Amniotic epithelial cell (primary cell): ENCODE measurements around the gene ACTG1.

Experiments used
- DNase-seq: peaks from one replicate; pipeline ENCODE4 v3.0.0-alpha.2; 2010; ENCODE audit warnings: low read depth

The ACTG1 gene

DNA sequence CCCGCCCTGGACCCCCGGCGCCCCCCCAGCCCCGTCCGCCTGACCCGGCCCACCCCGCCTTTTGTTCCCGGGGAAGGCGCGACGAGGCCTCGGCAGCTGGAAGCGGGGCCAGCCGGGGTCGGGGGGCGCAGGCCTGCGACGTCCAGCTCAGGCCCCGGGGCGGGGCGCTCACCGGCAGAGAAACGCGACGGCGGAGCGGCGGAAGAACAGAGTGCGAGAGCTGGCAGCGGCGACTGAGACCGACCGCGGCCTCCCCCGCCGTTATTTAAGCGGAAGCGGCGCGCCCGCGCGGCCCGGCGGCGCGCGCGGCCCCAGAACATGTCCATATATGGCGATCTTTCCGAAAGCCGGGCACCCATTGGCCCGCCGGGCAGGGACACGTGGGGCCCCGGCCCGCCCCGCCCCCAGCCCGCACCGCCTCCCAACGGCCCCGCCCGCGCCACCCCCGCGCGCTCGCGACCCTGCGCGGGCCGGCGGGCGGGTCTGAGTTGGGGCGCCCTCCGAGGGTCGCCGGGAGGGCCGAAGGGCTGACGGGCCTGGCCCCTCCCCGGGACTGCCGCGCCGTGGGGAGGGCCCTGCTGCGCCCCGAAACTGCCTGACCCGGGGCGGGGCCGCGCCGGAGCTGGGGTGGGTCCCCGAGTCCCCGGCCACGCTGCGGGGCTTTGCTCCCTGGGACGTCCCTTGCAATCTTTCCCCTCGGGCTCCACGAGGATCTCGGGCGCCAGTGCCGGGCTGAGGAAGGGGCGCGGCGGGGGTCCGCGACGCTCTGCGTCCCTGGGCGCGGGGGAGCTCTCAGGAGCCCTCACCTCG, at the start of gene ACTG1:
Gene ACTG1, minus strand, starts transcription at position 238 of the 810 bp plus-strand sequence. CDS start 445 bp downstream, outside the sequence.
- peak; percentile 87 for DNase-seq

DNA sequence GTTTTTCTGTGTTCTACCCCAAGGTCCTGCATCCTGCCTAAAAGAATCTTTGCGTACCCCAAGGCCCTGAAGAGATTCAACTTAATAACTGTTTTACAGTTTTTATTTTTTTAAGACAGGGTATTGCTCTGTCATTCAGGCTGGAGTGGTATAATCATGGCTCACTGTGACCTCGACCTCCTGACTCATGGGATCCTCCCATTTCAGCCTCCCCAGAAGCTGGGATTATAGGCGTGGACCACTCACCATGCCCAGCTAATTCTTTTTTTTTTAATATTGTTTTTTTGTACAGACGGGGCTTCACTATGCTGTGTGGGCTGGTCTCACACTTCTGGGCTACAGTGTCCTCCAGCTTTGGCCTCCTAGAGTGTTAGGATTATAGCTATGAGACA, 48.9 kb upstream of the ACTG1 start:
- DNase-seq: peak; percentile 55

DNA sequence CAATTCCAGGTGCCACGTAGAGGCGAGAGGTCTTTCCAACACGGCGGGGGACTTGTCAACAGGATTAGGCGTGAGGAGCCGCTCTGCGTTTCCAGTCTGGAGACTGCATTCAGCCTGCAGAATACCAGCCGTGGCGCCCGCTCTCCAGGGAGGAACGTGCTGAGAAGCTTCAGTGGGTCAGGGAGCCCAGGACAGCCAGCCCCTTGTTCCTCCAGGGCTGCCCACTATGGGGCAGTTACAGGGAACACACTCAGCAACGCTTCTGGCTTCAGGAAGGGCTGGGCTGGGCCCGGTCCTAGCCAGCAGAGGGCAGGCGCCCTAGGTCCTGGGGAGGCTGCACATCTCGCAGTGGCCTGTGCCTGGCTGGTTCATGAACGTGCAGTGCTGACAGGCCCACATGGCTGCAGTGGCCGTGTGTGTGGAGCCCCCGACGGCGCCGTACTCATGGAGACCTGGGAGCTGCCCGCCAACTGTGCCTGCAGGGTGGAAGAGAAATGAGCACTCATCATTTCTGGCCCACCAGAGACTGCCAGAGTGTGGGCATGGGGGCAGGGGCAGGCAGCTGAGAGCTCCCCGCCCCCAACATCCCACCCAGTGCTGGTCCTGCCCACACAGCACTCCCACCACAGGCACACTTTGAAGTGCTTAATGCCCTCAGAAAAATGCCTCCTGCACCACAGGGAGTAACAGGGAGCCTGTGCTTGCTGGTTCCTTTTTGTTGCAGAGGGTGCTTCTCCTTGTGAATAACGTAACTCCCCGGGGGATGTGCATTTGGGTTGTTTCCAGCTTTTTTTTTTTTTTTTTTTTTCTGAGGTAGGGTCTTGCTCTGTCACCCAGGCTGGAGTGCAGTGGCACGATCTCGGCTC, 46.6 kb upstream of the ACTG1 start:
- no peak for DNase-seq

DNA sequence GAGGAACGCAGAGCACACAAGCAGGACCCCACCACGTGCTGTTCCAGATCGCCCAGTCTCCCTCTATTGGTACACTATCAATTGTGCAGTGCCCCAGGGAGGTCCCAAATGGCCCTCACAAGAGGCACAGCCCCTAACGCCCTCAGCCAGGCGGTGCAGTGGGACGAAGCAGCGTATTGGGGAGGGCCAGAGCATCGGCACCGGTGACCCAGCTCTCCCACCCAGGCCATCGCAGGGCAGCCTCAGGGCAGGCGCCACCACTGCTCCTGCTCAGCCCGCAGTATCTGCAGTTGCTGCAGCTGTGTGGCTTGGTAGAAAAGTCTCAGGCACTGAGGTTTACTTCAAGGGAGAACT, 45.5 kb upstream of the ACTG1 start:
- DNase-seq: no peak

DNA sequence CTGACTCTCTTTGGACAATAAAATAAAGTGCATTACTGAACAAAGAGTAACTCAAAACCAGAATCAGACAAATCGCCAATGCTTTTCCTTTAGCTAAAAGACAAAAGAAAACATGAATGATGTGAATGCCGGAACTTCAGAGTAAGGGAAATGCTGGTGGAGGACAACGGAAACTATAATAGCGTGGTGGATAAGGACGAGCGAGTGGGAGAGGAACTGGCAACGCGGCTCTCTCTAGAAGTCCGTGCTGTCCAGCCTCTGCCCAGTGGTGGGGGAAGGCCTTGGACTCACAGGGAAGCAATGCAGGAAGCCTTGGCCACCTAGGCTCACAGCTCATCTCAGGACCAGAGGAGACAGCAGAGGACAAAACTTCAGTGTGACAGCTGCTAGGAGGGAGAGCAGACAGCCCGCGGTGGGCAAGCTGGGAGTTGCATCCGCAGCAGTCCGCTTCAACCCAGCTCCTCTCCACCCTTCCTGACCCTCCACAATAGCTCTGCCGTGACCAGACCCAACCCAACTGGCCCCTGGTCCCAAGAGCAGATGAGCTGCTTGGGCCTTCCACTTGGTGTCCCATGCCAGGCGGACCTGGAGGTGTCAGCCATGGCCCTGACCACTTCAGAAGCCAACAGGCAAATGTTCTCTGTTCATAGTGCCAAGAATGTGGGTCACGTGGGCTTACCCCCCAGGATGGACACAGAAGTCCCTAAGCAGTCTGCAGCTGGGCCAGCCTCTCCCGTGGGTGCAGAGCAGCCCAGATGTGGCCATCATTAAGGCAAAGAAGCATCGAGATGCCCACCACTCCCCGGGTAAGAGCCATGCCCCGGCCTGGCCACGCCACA, 44.9 kb upstream of the ACTG1 start:
- DNase-seq: no peak

DNA sequence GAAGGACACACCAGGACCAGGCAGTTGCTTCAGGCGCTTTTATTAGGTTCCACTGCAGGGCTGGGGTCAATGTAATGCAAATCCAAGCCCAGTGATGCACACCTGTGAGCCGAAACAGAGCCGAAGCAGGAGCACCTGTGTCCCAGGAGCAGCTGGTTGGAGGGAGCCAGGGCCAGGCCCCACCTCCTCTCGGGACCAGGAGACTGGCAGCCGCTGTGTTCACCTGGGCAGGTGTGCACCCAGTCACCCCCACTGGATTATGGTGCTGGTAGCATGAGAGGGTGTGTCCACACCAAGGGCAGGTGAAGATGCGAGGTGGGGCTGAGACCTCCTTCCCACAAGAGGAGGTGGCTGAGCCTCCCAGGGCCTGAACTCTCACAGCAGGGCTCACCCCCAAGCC, 44.3 kb upstream of the ACTG1 start:
- no peak for DNase-seq

DNA sequence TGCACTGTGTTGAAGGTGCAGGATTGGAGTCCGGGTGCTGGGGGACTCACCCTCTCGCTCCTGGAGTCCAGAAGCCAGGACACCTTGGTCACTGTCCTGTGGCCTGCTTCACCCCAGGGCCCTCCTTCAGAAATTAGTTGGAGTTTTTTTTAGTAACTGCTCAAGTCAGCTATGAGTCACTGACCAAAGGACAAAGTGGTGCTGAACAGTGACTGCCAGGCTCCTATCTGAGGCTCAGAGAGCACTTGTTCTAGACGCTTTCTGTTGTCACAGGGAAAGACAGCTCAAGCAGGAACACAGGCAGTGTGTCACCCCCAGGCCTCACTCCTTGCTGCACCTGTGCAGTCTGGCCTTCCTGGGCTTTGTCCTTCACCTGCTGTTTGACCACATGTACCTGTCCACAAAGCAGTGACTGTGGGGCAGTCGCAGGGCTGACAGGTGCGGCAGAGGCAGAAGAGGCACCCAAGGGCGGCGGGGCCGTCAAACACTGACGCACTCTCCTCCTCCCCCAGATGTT, 43.6 kb upstream of the ACTG1 start:
- DNase-seq: no peak

DNA sequence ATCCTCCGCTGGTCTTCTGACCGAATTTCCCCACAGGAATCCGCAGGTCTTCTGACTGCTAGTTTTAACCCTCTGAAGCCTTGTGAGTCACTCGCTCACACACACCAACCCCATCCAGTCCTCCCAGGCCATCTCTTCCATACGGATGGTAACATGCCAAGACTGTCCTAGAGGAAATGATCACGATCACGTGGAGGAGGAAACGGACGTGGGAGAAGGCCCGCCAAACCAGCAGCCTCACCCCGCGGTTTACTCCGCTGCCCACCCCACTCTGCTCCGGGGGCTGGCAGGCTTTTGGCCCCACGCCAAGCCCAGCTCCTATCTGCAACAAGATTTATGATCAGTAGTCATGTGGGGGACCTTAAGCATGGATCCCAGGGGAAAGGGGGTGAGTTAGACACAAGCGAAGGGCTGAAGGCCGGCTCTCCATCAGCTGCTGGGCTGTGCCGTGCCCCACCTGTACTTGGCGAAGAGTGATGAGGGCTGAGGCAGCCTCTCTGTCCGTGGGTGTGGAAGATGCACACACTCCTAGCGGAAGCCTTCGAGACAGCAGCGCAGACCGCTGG, 41.1 kb upstream of the ACTG1 start:
- peak; percentile 99 for DNase-seq

DNA sequence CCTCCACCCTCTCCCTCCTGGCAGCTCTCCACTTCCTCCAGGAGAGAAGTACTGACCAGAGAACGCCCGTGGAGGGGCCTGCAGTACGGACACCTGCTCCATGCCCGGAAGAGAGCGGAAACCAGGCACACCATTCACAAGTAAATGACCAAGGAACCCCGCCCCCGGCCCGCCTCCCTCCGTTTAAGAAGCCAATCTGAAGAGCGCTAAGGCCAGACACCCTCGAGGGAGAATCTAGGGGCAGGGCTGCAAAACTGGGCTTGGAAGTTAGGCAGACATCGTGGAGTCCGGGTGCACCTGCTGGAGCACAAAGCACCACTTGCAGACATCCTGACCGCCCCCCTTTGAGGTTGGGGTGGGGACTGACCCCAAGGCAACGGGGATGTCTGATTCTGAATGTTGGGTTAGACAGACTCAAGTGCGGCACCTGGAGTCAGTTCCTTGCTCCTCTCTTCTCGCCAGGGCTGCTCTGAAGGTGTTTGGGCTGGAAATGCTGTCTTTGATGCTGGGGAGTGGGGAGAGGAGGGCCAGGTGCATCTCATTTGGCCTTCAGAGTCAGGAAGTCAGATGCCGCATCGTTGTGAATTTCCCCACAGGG, 40.5 kb upstream of the ACTG1 start:
- peak; percentile 67 for DNase-seq

DNA sequence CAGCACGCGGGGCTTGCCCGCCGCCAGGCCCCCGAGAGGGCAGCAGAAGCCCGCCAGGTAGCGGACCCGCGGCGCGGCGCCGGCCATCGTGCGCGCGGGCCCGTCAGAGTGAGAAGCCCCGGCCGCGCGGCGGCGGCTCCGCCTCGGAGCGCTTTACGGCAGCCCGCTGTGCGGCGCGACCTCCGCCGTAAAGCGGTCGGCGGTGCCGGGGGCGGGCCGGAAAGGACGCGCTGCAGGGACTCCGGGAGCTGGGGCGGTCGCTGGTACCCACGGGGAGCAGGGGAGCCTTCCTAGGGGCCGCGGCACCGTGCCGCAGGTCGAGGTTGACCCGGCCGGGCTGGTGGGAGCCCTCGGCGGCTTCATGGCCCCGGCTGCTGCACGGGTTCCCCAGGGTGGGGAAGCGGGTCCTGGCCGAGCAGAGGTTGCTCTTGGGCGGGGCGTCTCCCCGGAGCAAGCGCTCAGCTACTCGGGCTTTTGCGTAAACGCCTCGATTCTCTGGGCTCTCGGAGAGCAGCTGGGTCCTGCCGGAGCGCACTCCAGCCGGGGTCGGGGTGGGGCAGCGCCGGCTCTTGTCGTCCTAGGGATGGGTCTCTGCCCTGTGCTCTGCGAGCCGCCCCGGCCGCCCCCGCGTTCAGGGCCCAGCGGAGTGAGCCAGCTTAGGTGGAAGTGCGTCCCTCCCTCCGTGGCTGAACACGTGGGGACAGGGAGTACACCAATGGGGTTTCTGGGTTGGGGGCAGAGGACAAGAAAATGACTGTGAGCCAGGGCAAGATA, 39.8 kb upstream of the ACTG1 start, which contains the start of gene FAAP100:
Gene FAAP100, minus strand, starts transcription at position 110 of the 774 bp plus-strand sequence. Its CDS starts 23 bp downstream, at position 87.
- peak; percentile 63 for DNase-seq

DNA sequence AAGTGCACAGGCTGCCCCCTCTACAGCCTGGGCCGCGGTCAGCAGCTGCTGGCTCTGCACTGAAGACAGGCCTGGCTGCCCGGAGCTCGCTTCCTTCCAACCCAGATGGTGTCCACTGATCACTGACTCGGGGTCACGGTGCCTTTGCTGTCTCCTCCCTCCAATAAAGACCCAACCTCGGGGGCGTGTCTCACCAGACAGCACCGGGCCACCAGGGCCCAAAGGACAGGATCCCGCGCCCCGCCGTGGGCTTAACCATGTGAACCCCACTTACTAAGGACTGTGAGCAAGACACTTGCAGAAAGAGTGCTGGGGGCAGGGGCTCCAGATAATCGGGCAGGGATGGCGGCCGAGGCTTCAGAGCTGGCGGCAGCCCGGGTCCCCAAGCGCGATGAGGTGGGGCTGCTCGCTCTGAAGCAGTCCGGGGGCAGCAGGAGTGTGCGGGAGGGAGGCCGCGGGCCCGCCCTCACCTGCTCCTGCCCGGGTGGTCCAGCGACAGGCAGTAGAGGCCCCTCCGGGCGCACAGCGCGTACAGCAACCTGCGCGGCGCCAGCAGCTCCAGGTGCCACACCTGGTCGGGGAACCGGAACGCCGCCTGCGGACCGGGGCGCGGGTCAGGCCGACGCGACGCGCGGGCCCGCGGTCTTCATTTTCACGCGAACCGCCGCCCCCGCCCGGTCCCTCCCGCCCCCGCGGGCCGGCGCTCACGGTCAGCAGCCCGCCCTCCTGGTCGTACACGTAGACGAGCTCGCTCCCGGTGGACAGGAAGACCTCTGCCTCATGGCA, 39.1 kb upstream of the ACTG1 start:
- DNase-seq: no peak

DNA sequence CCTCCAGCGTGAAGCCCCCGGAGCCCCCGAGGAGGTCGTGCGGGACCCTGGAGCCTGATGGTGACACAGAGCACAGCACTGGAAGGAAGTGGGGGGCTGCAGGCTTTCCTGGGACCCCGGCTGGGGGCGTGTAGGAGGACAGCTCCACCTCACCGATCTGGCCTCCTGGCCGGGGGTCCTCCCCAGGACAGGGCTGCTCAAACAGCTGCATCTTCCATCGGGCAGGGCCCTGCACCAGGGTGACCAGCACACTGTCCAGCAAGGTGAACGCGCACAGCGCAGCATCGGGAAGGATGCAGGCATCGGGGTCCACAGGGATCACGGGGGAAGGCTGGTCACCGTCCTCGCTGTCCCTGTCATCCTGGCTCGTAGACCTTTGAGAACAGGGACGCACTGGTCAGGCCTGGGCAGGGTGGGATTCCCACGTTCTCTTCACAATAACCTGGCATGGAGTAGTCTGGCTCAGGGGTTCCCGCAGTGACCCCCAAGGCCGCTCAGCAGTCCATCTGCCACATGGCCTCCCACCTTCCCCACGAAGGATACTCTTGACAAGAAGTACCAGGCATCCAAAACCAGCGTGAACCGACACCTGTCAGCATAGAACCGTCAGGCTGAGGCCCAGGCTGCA, 38.3 kb upstream of the ACTG1 start:
- DNase-seq: no peak

DNA sequence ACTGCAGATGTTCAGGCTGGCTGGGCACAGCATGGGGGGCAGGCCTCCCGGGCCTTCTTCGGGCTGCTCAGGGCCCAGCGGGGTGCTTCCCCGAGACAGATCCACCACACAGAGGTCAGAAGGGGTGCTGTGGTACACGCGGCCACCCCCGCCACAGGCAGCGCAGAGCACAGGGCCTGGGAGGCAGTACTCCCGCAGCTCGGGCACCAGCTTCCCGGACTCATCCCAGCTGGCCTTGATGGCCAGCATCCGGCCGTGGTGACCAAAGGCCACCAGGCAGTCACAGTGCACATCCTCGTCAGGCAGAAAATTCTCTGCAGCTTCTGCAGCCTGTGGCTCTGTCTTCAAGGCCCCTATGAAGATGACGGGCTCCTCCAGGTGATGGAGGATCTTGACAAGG, 37.7 kb upstream of the ACTG1 start:
- DNase-seq: no peak

DNA sequence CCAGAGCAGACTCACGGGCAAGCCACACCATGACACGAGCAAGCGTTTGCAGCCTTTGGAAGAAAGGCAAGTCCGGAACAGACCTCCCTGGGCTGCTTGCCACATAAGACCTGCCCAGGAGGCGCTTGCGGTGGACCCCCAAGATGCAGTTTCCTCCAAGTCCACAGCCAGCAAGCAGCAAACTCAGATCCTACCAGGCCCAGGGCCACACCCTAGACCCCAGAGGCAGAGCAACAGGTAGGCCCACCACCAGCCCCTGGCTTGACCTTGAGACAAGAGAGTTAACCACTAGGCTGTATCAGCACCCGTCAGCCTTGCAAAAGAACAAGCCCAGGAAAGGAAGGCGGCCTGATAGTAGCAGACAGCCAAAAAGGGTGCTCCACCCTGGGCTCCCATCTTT, 37.2 kb upstream of the ACTG1 start:
- DNase-seq: no peak

DNA sequence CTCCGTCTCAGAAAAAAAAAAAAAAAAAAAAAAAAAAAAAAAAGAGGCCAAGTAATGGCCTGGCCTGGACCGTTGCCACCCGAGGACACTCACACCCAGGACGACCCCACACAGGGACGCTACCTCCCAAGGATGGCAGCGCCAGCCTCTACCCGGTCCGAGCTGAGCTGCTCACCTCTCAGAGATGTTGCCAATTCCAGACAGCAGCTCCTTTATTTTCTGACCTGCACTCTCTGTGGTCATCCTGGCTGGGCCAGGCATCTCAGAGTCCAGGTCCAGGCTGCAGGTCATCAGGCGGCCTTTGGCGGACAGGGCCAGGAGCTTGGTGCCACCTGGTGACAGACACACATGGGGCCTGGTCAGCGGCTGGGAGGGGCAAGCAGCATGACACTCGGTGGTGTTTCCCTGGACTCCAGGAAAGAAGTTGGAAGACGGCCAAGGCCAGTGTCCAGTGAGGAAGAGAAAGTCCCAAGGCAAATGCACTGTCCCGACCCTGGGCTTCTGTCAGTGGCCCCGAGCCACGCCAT, 36.5 kb upstream of the ACTG1 start:
- no peak for DNase-seq

DNA sequence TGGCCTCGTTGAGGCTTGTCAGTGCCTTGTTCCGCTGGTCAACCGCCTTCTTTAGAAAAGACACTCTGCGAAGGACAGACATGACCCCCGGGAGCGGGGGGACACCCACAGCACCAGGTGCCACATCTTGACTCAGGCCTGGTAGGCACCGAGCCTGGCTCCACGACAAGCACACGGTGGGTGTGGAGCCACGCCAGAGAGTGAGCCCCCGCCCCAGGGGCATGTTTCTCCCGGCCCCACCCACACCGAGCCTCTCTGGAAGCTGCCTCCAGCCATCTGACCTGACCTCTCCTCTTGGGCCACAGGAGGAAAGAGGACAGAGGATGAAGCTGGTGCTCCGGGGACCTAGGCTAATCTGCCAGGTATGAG, 35.0 kb upstream of the ACTG1 start:
- DNase-seq: no peak

DNA sequence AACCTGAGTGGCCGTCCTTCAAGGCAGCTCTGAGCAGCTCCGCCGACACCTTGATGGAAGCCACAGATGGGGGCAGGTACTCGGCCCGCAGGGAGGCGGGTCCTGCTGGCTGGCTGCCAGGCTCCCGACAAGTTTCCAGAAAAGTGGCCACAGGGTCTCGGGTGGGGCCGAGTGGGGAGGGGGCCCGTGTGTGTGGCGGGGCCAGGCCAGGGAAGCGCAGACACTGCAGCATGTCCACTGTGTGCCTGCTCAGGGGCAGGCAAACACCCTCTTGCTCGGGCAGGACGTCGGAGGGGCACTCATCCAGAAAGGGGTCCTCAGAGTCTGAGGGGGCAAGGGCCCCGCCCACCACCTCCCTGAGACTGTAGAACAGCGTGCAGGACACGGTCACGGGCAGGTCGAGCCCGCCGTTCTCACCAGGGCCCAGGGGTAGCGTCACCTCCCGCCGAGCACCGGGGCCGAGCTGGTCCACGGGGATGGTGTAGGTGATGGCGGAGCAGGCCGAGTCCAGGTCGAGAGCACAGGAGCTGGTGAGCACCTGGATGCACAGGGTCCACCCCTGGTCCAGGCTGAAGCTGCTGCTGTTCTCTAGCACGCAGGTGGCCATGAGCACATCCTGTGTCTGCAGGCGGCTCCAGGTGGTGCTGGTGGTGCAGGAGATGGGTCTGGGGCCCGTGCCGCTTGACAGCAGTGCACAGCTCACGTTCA, 34.5 kb upstream of the ACTG1 start:
- no peak for DNase-seq
